ENCODE data around the gene SLC51A.

GRCh38 chr3:196241704-196242103 lies 25.4 kb downstream of the SLC51A start:
- TF ChIP-seq ZNF329 (CRISPR knock-in tag; IDR thresholded peaks at IDR 0.05; ENCODE audit: low read depth) (no peak), CENPBD1 (CRISPR knock-in tag; IDR thresholded peaks at IDR 0.05; ENCODE audit: borderline replicate concordance, low read depth) (no peak)
